HCT116 (cell line): ENCODE data around the gene CAPZB. TPM values are rescaled to one million over a fixed set of nuclear protein-coding genes. Genes with fewer than 3 reads are reported as not detected.

Source experiments
- ATAC-seq: fragments of 200-7000 bp; cut with Tn5 transposase; 2 replicates; pipeline ENCODE4 v1.9.1; 2020; ENCODE audit warnings: mild to moderate bottlenecking, moderate library complexity
- BruUV-seq: library from RNA; stranded (reverse); fragments of 400-500 nt; replicated peaks from 2 replicates; lab custom pipeline; 2021; lab: Mats Ljungman, UMichigan
- CTCF ChIA-PET: fragments of 300-600 bp; sonication (Branson Sonifier 250); formaldehyde crosslinking; loops from one replicate; lab custom pipeline; 2021; ENCODE audit warnings: antibody characterized with exemption; lab: Charles Lee
- POLR2A ChIA-PET: fragments of 300-600, 350-600 bp; sonication (Branson Sonifier 250); formaldehyde crosslinking; loops from one replicate; lab custom pipeline; 2021; ENCODE audit warnings: antibody characterized with exemption; lab: Charles Lee
- RAD21 ChIA-PET, 2 experiments: fragments of 300-600 bp; sonication (Branson Sonifier 250); formaldehyde crosslinking; loops; one replicate each; lab custom pipeline; 2023; ENCODE audit warnings: low total read pairs in 2 of 2; ENCODE audit not compliant: uncharacterized antibody in 2 of 2, unreplicated experiment in 2 of 2, low non-redundant PET in 1 of 2; lab: Charles Lee
- DNase-seq: peaks from one replicate; pipeline ENCODE4 v3.0.0-alpha.2; 2010; ENCODE audit warnings: low read depth, low spot score
- H2AFZ ChIP-seq: fragments of 200-600 bp; shearing (Covaris generic), sonication (generic); 2 replicates; pipeline ENCODE4 v1.6.1; 2017; ENCODE audit warnings: low read depth, mixed run types, mixed read lengths, antibody characterized with exemption, low read length; ENCODE audit not compliant: poor library complexity, severe bottlenecking
- H3K27ac ChIP-seq: 2 replicates; pipeline ENCODE4 v1.5.1; 2012; ENCODE audit warnings: low read depth, low read length
- H3K27me3 ChIP-seq: fragments of 200-600 bp; sonication (generic); 2 replicates; pipeline ENCODE4 v1.6.1; 2016; ENCODE audit warnings: mixed run types, low read length, mixed read lengths; ENCODE audit not compliant: insufficient read depth
- H3K36me3 ChIP-seq, 2 experiments: fragments of 200-500 bp in 1 of 2; fragments of 200-600 bp in 1 of 2; sonication (Bioruptor generic) in 1 of 2; sonication (generic) in 1 of 2; 2 replicates each; pipeline versions ENCODE4 v1.5.1 to v1.6.1; 2014 to 2016; ENCODE audit warnings: low read length in 2 of 2, inconsistent platforms in 1 of 2, mixed read lengths in 1 of 2, mixed run types in 1 of 2; ENCODE audit not compliant: insufficient read depth in 2 of 2, control insufficient read depth in 1 of 2
- H3K4me1 ChIP-seq, 2 experiments: fragments of 200-600 bp in 1 of 2; sonication (generic) in 1 of 2; 2 replicates each; pipeline versions ENCODE4 v1.5.1 to v1.6.1; 2012 to 2017; ENCODE audit warnings: low read length in 2 of 2, inconsistent platforms in 1 of 2, mild to moderate bottlenecking in 1 of 2, mixed read lengths in 1 of 2, mixed run types in 1 of 2, moderate library complexity in 1 of 2; ENCODE audit not compliant: insufficient read depth in 2 of 2, control insufficient read depth in 1 of 2
- H3K4me2 ChIP-seq: fragments of 200-600 bp; sonication (generic); 2 replicates; pipeline ENCODE4 v1.6.1; 2017; ENCODE audit warnings: mixed run types, low read length, mixed read lengths
- H3K4me3 ChIP-seq, 2 experiments: fragments of 200-600 bp in 1 of 2; sonication (generic) in 1 of 2; replicated peaks in 1 of 2; 2 replicates each; pipeline ENCODE4 v1.5.1; 2011 to 2016; ENCODE audit warnings: low read length in 2 of 2, control low read depth in 1 of 2, low read depth in 1 of 2, mild to moderate bottlenecking in 1 of 2, mixed read lengths in 1 of 2, mixed run types in 1 of 2
- H3K79me2 ChIP-seq: fragments of 200-600 bp; sonication (generic); 2 replicates; pipeline ENCODE4 v1.6.1; 2017; ENCODE audit warnings: mild to moderate bottlenecking, mixed run types, low read length, moderate library complexity, mixed read lengths; ENCODE audit not compliant: insufficient read depth
- H3K9ac ChIP-seq: fragments of 200-600 bp; sonication (generic); 2 replicates; pipeline ENCODE4 v1.6.1; 2016; ENCODE audit warnings: low read length, mixed read lengths
- H3K9me2 ChIP-seq: fragments of 200-600 bp; sonication (generic), shearing (Covaris generic); 2 replicates; pipeline ENCODE4 v1.6.1; 2017; ENCODE audit warnings: mixed run types, mild to moderate bottlenecking, moderate library complexity; ENCODE audit not compliant: insufficient read depth
- H3K9me3 ChIP-seq, 2 experiments: fragments of 200-500 bp in 1 of 2; fragments of 200-600 bp in 1 of 2; sonication (Bioruptor generic) in 1 of 2; sonication (generic) in 1 of 2; 2 replicates each; pipeline ENCODE4 v1.6.1; 2014 to 2017; ENCODE audit warnings: low read length in 2 of 2, mixed read lengths in 2 of 2, inconsistent platforms in 1 of 2, low read depth in 1 of 2, mild to moderate bottlenecking in 1 of 2, mixed run types in 1 of 2, moderate library complexity in 1 of 2; ENCODE audit not compliant: control insufficient read depth in 1 of 2, insufficient read depth in 1 of 2
- H4K20me1 ChIP-seq: fragments of 200-600 bp; sonication (generic), shearing (Covaris generic); 2 replicates; pipeline ENCODE4 v1.6.1; 2017; ENCODE audit warnings: mixed run types, mild to moderate bottlenecking, moderate library complexity; ENCODE audit not compliant: insufficient read depth
- CEBPB ChIP-seq: IDR thresholded peaks from 2 replicates; pipeline ENCODE4 v1.6.1; 2012; ENCODE audit warnings: low read depth
- EGR1 ChIP-seq: IDR thresholded peaks from 2 replicates; pipeline ENCODE4 v1.6.1; 2012; ENCODE audit warnings: low read depth
- ELF1 ChIP-seq: IDR thresholded peaks from 2 replicates; pipeline ENCODE4 v1.6.1; 2012; ENCODE audit warnings: low read depth, borderline replicate concordance
- EZH2phosphoT487 ChIP-seq: fragments of 200-600 bp; IDR thresholded peaks from 2 replicates; pipeline ENCODE4 v1.6.1; 2018; ENCODE audit warnings: antibody characterized with exemption, borderline replicate concordance
- RAD21 ChIP-seq: IDR thresholded peaks from 2 replicates; pipeline ENCODE4 v1.6.1; 2012; ENCODE audit warnings: low read depth, mild to moderate bottlenecking
- TCF7L2 ChIP-seq: IDR thresholded peaks from 2 replicates; pipeline ENCODE4 v1.7.0; 2011; ENCODE audit warnings: borderline replicate concordance, inconsistent platforms; ENCODE audit not compliant: insufficient read depth, insufficient read length; ENCODE audit errors: extremely low read depth
- ZNF274 ChIP-seq: fragments of 200-500 bp; sonication (Bioruptor generic); IDR thresholded peaks from 2 replicates; pipeline ENCODE4 v1.6.1; 2014; ENCODE audit warnings: mild to moderate bottlenecking, low read depth, low read length, inconsistent platforms
- intact Hi-C: fragments of 100-400 bp; cut with micrococcal nuclease; formaldehyde crosslinking; loops from 2 replicates; pipeline ENCODE4 v1.10.0; 2022
- total RNA-seq: library from RNA; stranded (reverse); gene quantifications from one replicate; pipeline ENCODE4 v1.2.1, GENCODE V29; 2021; ENCODE audit not compliant: unreplicated experiment
- TF ChIP-seq, protein P1 (sequence below): IDR thresholded peaks from 2 replicates; pipeline ENCODE4 v1.6.1; 2012; ENCODE audit warnings: low read depth
- TF ChIP-seq, protein P2 (sequence below): IDR thresholded peaks from 2 replicates; pipeline ENCODE4 v1.6.1; 2012
- TF ChIP-seq, protein P3 (sequence below), 3 experiments: fragments of 200-600 bp in 1 of 3; sonication (generic) in 1 of 3; IDR thresholded peaks in 2 of 3; conservative IDR thresholded peaks in 1 of 3; 2 replicates each; pipeline ENCODE4 v1.5.1; 2012 to 2017; ENCODE audit warnings: low read depth in 2 of 3, low read length in 2 of 3, antibody characterized with exemption in 1 of 3, borderline replicate concordance in 1 of 3, control low read depth in 1 of 3, mild to moderate bottlenecking in 1 of 3, mixed read lengths in 1 of 3, mixed run types in 1 of 3, moderate library complexity in 1 of 3; ENCODE audit not compliant: insufficient read depth in 1 of 3
- TF ChIP-seq, protein P4 (sequence below): IDR thresholded peaks from 2 replicates; pipeline ENCODE4 v1.6.1; 2012
- TF ChIP-seq, protein P5 (sequence below): IDR thresholded peaks from 2 replicates; pipeline ENCODE4 v1.6.1; 2011; ENCODE audit warnings: mild to moderate bottlenecking, low read length, moderate library complexity; ENCODE audit not compliant: insufficient replicate concordance; ENCODE audit errors: extremely low read depth

CAPZB gene
- total RNA-seq, 1 experiment from 2014 or later, result 203 TPM

DNA sequence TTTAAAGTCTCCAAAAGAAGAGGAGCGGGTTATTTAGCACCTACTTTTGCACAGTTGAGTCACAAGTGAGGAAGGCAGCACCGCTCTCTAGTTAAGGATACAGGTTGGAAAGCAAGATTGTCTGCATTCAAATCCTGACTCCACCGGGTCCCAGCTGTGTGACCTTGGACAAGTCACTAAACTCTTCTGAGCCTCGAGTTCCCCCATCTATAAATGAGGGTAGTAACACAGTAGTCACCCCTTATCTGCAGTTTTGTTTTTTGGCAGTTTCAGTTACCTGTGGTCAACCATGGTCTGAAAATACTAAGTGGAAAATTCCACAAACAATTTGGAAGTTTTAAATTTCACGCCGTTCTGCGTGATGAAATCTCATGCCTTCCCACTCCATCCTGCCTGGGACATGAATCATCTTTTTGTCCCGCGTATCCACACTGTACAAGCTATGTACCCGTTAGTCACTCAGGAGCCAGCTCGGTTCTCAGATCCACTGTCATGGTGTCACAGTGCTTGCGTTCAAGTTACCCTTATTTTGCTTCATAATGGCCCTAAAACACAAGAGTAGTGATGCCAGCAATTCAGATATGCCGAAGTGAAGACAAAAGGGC lies 49.4 kb downstream of the CAPZB start:
- H3K27me3 ChIP-seq, result no peaks in the 10 kb centered on the region
- ChIA-PET RAD21 (no interaction called here), POLR2A (no interaction called here), CTCF (no interaction called here)
- intact Hi-C loops, result loop anchor here (5.0 kb wide), 1 partner anchor 216 kb away; no protein-coding TSS in a partner anchor
- no peak for ATAC-seq
- TF ChIP-seq, protein P1, sequence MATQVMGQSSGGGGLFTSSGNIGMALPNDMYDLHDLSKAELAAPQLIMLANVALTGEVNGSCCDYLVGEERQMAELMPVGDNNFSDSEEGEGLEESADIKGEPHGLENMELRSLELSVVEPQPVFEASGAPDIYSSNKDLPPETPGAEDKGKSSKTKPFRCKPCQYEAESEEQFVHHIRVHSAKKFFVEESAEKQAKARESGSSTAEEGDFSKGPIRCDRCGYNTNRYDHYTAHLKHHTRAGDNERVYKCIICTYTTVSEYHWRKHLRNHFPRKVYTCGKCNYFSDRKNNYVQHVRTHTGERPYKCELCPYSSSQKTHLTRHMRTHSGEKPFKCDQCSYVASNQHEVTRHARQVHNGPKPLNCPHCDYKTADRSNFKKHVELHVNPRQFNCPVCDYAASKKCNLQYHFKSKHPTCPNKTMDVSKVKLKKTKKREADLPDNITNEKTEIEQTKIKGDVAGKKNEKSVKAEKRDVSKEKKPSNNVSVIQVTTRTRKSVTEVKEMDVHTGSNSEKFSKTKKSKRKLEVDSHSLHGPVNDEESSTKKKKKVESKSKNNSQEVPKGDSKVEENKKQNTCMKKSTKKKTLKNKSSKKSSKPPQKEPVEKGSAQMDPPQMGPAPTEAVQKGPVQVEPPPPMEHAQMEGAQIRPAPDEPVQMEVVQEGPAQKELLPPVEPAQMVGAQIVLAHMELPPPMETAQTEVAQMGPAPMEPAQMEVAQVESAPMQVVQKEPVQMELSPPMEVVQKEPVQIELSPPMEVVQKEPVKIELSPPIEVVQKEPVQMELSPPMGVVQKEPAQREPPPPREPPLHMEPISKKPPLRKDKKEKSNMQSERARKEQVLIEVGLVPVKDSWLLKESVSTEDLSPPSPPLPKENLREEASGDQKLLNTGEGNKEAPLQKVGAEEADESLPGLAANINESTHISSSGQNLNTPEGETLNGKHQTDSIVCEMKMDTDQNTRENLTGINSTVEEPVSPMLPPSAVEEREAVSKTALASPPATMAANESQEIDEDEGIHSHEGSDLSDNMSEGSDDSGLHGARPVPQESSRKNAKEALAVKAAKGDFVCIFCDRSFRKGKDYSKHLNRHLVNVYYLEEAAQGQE, result no peak
- TF ChIP-seq EZH2phosphoT487 (no peak), ZNF274 (no peak), TCF7L2 (no peak), EGR1 (no peak), ELF1 (no peak), CEBPB (no peak), RAD21 (no peak)
- TF ChIP-seq, protein P2, sequence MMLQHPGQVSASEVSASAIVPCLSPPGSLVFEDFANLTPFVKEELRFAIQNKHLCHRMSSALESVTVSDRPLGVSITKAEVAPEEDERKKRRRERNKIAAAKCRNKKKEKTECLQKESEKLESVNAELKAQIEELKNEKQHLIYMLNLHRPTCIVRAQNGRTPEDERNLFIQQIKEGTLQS, result no peak
- TF ChIP-seq, protein P3, sequence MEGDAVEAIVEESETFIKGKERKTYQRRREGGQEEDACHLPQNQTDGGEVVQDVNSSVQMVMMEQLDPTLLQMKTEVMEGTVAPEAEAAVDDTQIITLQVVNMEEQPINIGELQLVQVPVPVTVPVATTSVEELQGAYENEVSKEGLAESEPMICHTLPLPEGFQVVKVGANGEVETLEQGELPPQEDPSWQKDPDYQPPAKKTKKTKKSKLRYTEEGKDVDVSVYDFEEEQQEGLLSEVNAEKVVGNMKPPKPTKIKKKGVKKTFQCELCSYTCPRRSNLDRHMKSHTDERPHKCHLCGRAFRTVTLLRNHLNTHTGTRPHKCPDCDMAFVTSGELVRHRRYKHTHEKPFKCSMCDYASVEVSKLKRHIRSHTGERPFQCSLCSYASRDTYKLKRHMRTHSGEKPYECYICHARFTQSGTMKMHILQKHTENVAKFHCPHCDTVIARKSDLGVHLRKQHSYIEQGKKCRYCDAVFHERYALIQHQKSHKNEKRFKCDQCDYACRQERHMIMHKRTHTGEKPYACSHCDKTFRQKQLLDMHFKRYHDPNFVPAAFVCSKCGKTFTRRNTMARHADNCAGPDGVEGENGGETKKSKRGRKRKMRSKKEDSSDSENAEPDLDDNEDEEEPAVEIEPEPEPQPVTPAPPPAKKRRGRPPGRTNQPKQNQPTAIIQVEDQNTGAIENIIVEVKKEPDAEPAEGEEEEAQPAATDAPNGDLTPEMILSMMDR (IDR thresholded peaks at IDR 0.05 in 2 of 3, conservative IDR thresholded peaks at IDR 0.05 in 1 of 3; ENCODE audit: borderline replicate concordance in 1 of 3, insufficient read depth in 1 of 3, low read depth in 2 of 3, low read length in 2 of 3), result no peak
- TF ChIP-seq, protein P4, sequence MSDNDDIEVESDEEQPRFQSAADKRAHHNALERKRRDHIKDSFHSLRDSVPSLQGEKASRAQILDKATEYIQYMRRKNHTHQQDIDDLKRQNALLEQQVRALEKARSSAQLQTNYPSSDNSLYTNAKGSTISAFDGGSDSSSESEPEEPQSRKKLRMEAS, result no peak
- TF ChIP-seq, protein P5, sequence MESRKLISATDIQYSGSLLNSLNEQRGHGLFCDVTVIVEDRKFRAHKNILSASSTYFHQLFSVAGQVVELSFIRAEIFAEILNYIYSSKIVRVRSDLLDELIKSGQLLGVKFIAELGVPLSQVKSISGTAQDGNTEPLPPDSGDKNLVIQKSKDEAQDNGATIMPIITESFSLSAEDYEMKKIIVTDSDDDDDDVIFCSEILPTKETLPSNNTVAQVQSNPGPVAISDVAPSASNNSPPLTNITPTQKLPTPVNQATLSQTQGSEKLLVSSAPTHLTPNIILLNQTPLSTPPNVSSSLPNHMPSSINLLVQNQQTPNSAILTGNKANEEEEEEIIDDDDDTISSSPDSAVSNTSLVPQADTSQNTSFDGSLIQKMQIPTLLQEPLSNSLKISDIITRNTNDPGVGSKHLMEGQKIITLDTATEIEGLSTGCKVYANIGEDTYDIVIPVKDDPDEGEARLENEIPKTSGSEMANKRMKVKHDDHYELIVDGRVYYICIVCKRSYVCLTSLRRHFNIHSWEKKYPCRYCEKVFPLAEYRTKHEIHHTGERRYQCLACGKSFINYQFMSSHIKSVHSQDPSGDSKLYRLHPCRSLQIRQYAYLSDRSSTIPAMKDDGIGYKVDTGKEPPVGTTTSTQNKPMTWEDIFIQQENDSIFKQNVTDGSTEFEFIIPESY, result no peak
- H3K4me2 ChIP-seq, result no peak overlapping the region
- no peak overlapping the region for H3K27ac ChIP-seq
- H3K36me3 ChIP-seq, result 0 out of 4 replicates have a peak, but pooled peaks cover 0 to 10% of the 10 kb centered on the region in 2 experiments
- no TSS peak for BruUV-seq
- H3K9me3 ChIP-seq, result no peaks in the 10 kb centered on the region
- no peak overlapping the region for H2AFZ ChIP-seq
- H3K9me2 ChIP-seq, result no peaks in the 10 kb centered on the region
- H3K4me3 ChIP-seq, result no peak overlapping the region
- H3K79me2 ChIP-seq, result peaks cover 95% of the 10 kb centered on the region
- no peak for DNase-seq
- peaks cover 17% of the 10 kb centered on the region; the same call in 1 of the 2 replicates for H4K20me1 ChIP-seq
- no peak overlapping the region for H3K9ac ChIP-seq
- H3K4me1 ChIP-seq, result peaks cover 13 to 20% of the 10 kb centered on the region in 2 experiments
